GM12878 (cell line): ENCODE data around the gene CHMP1A. TPM values are rescaled to one million over a fixed set of nuclear protein-coding genes. Genes with fewer than 3 reads are reported as not detected.

Experiments used
- ATAC-seq: fragments of 200-7000 bp; cut with Tn5 transposase; 3 replicates; pipeline ENCODE4 v1.9.1; 2020; ENCODE audit warnings: mild to moderate bottlenecking, moderate library complexity
- BruUV-seq: library from RNA; stranded (reverse); fragments of 400-500 nt; replicated peaks from 2 replicates; lab custom pipeline; 2021; lab: Mats Ljungman, UMichigan
- CTCF ChIA-PET: fragments of 300-600 bp; sonication (Branson Sonifier 250); formaldehyde crosslinking; extraction: SDS; loops from one replicate; lab custom pipeline; 2021; ENCODE audit warnings: inconsistent platforms; lab: Yijun Ruan, JAX
- POLR2A ChIA-PET: fragments of 350-600 bp; formaldehyde crosslinking; extraction: SDS; loops from one replicate; lab custom pipeline; 2021; ENCODE audit warnings: inconsistent platforms; lab: Charles Lee
- RAD21 ChIA-PET: fragments of 300-600 bp; sonication (Branson Sonifier 250); formaldehyde crosslinking; loops from one replicate; lab custom pipeline; 2023; ENCODE audit warnings: antibody characterized with exemption; ENCODE audit not compliant: unreplicated experiment; lab: Charles Lee
- SMC1A ChIA-PET: fragments of 300-600 bp; sonication (Branson Sonifier 250); formaldehyde crosslinking; loops from one replicate; lab custom pipeline; 2023; ENCODE audit not compliant: unreplicated experiment, uncharacterized antibody; lab: Charles Lee
- DNase-seq: peaks from one replicate; pipeline ENCODE4 v3.0.0-alpha.2; 2011; ENCODE audit warnings: low read depth, low spot score
- FAIRE-seq: peaks from 3 replicates; lab custom pipeline; 2011; peaks lifted over from hg19 to GRCh38; lab: Jason Lieb, UNC
- H2AFZ ChIP-seq: 2 replicates; pipeline ENCODE4 v1.6.0; 2011; ENCODE audit warnings: low read depth, low read length, control low read depth; ENCODE audit not compliant: control insufficient read depth
- H3K27ac ChIP-seq: 2 replicates; pipeline ENCODE4 v1.5.1; 2011; ENCODE audit warnings: control low read depth; ENCODE audit not compliant: control insufficient read depth, insufficient read depth
- H3K27me3 ChIP-seq, 2 experiments: replicated peaks in 1 of 2; 2 replicates each; pipeline versions ENCODE4 v1.6.0 to v1.6.1; 2011; ENCODE audit warnings: low read length in 1 of 2; ENCODE audit not compliant: control insufficient read depth in 2 of 2, insufficient read depth in 2 of 2
- H3K36me3 ChIP-seq, 2 experiments: 2 replicates each; pipeline ENCODE4 v1.5.1; 2011; ENCODE audit warnings: low read length in 1 of 2; ENCODE audit not compliant: control insufficient read depth in 2 of 2, insufficient read depth in 2 of 2
- H3K4me1 ChIP-seq: 2 replicates; pipeline ENCODE4 v1.6.1; 2011; ENCODE audit warnings: mild to moderate bottlenecking, low read length, moderate library complexity, mixed read lengths; ENCODE audit not compliant: control insufficient read depth, insufficient read depth
- H3K4me2 ChIP-seq: 2 replicates; pipeline ENCODE4 v1.6.0; 2011; ENCODE audit warnings: control low read depth; ENCODE audit not compliant: control insufficient read depth, insufficient read depth
- H3K4me3 ChIP-seq: fragments of 200-600 bp; sonication (generic); 2 replicates; pipeline ENCODE4 v1.5.1; 2016
- H3K79me2 ChIP-seq: 2 replicates; pipeline ENCODE4 v1.6.0; 2011; ENCODE audit warnings: low read length; ENCODE audit not compliant: control insufficient read depth, insufficient read depth
- H3K9ac ChIP-seq: 2 replicates; pipeline ENCODE4 v1.8.0; 2011; ENCODE audit warnings: low read length, control low read depth, mixed read lengths; ENCODE audit not compliant: control insufficient read depth, insufficient read depth
- H3K9me3 ChIP-seq: replicated peaks from 3 replicates; pipeline ENCODE4 v1.5.1; 2011; ENCODE audit warnings: mild to moderate bottlenecking, low read length; ENCODE audit not compliant: control insufficient read depth, insufficient read depth
- H4K20me1 ChIP-seq: 2 replicates; pipeline ENCODE4 v1.6.0; 2011; ENCODE audit not compliant: control insufficient read depth, insufficient read depth
- DPF2 ChIP-seq: fragments of 450-650 bp; IDR thresholded peaks from 2 replicates; pipeline ENCODE4 v1.6.1; 2017; ENCODE audit warnings: mild to moderate bottlenecking
- EGR1 ChIP-seq, 2 experiments: IDR thresholded peaks; 1 replicate in 1 of 2; 2 replicates in 1 of 2; pipeline ENCODE4 v1.6.1; 2011 to 2012; ENCODE audit warnings: low read depth in 2 of 2, low read length in 2 of 2, borderline replicate concordance in 1 of 2, mild to moderate bottlenecking in 1 of 2, moderate library complexity in 1 of 2
- IKZF1 ChIP-seq: fragments of 450-650 bp; conservative IDR thresholded peaks from 2 replicates; pipeline ENCODE4 v1.6.1; 2017; ENCODE audit warnings: antibody characterized with exemption, mild to moderate bottlenecking
- KDM1A ChIP-seq: fragments of 200-600 bp; sonication (generic); IDR thresholded peaks from 2 replicates; pipeline ENCODE4 v1.6.1; 2016; ENCODE audit warnings: borderline replicate concordance
- MYB ChIP-seq: fragments of 150-350 bp; IDR thresholded peaks from 2 replicates; pipeline ENCODE4 v1.6.1; 2014; ENCODE audit warnings: mild to moderate bottlenecking, low read depth, low read length, borderline replicate concordance
- PKNOX1 ChIP-seq: fragments of 450-650 bp; IDR thresholded peaks from 2 replicates; pipeline ENCODE4 v1.6.1; 2016; ENCODE audit warnings: mild to moderate bottlenecking
- RUNX3 ChIP-seq: IDR thresholded peaks from 2 replicates; pipeline ENCODE4 v1.6.1; 2012; ENCODE audit warnings: low read length, inconsistent platforms
- SIX5 ChIP-seq: IDR thresholded peaks from 2 replicates; pipeline ENCODE4 v1.6.1; 2011; ENCODE audit warnings: mild to moderate bottlenecking, low read depth, low read length, moderate library complexity; ENCODE audit not compliant: severe bottlenecking
- SREBF1 ChIP-seq: IDR thresholded peaks from 2 replicates; pipeline ENCODE4 v1.6.1; 2012; ENCODE audit warnings: mild to moderate bottlenecking, low read length
- YBX1 ChIP-seq: fragments of 450-650 bp; IDR thresholded peaks from 2 replicates; pipeline ENCODE4 v1.6.1; 2016; ENCODE audit warnings: antibody characterized with exemption
- WGBS: methylation state at CpG from one replicate; pipeline ENCODE4 v1.1.6; 2016; ENCODE audit warnings: low lambda C conversion rate; ENCODE audit not compliant: insufficient replicate concordance, insufficient coverage; ENCODE audit errors: missing lambda C conversion rate; 5-methylcytosine and 5-hydroxymethylcytosine counted together
- in situ Hi-C: fragments of 300-500 bp; cut with MboI; formaldehyde crosslinking; loops from 9 replicates; pipeline ENCODE4 v1.14.3; 2018; ENCODE audit warnings: mixed read lengths
- intact Hi-C: fragments of 100-400 bp; cut with micrococcal nuclease; formaldehyde crosslinking; loops from one replicate; pipeline ENCODE4 v1.14.2; 2022; ENCODE audit not compliant: unreplicated experiment
- polyA plus RNA-seq, 11 experiments: library from polyadenylated mRNA; depleted of rRNA in 4 of 11; unstranded in 6 of 11; stranded (reverse) in 5 of 11; fragments of >200 nt; fragmentation: Nextera tagmentation in 4 of 11; fragmentation: Illumina TruSeq in 1 of 11; extraction: Ambion mirVana in 4 of 11; extraction: Trizol in 1 of 11; gene quantifications; 1 replicate in 1 of 11; 2 replicates in 10 of 11; pipeline versions ENCODE4 v1.2.1 to v1.2.3, GENCODE V29; 2011 to 2016; ENCODE audit warnings: inconsistent platforms in 2 of 11, missing spikeins in 2 of 11, low read depth in 1 of 11
- total RNA-seq, 4 experiments: library from RNA; depleted of rRNA in 3 of 4; stranded (reverse); fragments of >200 nt in 3 of 4; fragmentation: Illumina TruSeq in 1 of 4; extraction: Trizol in 1 of 4; gene quantifications; 2 replicates each; pipeline versions ENCODE4 v1.2.1 to v1.2.3, GENCODE V29; 2013 to 2021
- TF ChIP-seq, protein P1 (sequence below): fragments of 450-650 bp; conservative IDR thresholded peaks from 2 replicates; pipeline ENCODE4 v1.6.1; 2017; ENCODE audit warnings: mild to moderate bottlenecking, moderate library complexity
- TF ChIP-seq, protein P2 (sequence below): IDR thresholded peaks from 2 replicates; pipeline ENCODE4 v1.6.1; 2011; ENCODE audit warnings: borderline replicate concordance, low read depth, mild to moderate bottlenecking, moderate library complexity, low read length; ENCODE audit not compliant: insufficient read depth, poor library complexity, severe bottlenecking

Gene CHMP1A
- total and polyA plus RNA-seq, 10 of the 15 experiments (the other 5 are each of a cell fraction or from before 2014, with no cell fraction given), result 1.0 to 86.7 (median 54.7) TPM

DNA sequence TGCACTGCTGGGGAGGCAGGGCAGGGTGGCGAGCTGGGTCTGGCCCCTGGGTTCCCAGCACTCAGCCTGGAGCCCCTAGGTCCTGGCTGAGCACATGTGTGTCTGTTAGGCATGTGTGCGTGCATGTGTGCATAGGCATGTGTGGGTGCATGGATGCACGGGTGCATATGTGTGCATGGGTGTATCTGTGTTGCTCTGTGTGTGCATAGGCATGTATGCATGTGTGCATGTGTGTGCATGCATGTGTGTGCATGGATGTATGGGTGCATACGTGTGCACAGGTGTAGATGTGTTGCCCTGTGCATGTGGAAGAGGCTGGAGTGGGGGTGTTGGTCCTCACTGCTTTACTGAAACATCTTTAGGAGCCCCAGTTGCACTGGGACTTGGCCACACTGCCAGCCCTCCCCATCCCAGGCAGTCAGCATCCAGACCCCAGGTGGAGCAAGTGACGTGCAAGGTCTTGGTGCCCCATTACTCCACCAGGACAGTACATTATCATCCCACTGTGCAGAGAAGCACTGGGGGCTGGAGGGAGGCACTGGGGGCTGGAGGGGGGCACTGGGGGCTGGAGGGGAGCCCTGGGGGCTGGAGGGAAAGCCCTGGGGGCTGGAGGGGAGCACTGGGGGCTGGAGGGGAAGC lies 54.4 kb downstream of the CHMP1A start (continued):
- TF ChIP-seq SIX5 (no peak), KDM1A (no peak), YBX1 (no peak), SREBF1 (no peak)
- TF ChIP-seq, protein P1, sequence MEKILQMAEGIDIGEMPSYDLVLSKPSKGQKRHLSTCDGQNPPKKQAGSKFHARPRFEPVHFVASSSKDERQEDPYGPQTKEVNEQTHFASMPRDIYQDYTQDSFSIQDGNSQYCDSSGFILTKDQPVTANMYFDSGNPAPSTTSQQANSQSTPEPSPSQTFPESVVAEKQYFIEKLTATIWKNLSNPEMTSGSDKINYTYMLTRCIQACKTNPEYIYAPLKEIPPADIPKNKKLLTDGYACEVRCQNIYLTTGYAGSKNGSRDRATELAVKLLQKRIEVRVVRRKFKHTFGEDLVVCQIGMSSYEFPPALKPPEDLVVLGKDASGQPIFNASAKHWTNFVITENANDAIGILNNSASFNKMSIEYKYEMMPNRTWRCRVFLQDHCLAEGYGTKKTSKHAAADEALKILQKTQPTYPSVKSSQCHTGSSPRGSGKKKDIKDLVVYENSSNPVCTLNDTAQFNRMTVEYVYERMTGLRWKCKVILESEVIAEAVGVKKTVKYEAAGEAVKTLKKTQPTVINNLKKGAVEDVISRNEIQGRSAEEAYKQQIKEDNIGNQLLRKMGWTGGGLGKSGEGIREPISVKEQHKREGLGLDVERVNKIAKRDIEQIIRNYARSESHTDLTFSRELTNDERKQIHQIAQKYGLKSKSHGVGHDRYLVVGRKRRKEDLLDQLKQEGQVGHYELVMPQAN, result no peak
- TF ChIP-seq, protein P2, sequence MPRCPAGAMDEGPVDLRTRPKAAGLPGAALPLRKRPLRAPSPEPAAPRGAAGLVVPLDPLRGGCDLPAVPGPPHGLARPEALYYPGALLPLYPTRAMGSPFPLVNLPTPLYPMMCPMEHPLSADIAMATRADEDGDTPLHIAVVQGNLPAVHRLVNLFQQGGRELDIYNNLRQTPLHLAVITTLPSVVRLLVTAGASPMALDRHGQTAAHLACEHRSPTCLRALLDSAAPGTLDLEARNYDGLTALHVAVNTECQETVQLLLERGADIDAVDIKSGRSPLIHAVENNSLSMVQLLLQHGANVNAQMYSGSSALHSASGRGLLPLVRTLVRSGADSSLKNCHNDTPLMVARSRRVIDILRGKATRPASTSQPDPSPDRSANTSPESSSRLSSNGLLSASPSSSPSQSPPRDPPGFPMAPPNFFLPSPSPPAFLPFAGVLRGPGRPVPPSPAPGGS, result no peak

GRCh38 chr16:89602273-89602951 lies 55.1 kb downstream of the CHMP1A start:
- no peaks in the 10 kb centered on the region for H3K9me3 ChIP-seq
- no peak overlapping the region for H3K4me2 ChIP-seq
- intact Hi-C loops (no loop called here), in situ Hi-C loops (no loop called here)
- H3K27ac ChIP-seq, result no peak overlapping the region
- no peak for DNase-seq
- TF ChIP-seq IKZF1, result 0 out of 2 replicates have a peak, but pooled peaks have one; percentile 50
- TF ChIP-seq PKNOX1, result 0 out of 2 replicates have a peak, but pooled peaks have one; percentile 14
- peak in 1 of 2 experiments; percentile 54; a peak in 1 of 3 replicates for TF ChIP-seq EGR1 (IDR thresholded peaks at IDR 0.05; ENCODE audit: borderline replicate concordance in 1 of 2, low read depth in 2 of 2, low read length in 2 of 2)
- no peak for TF ChIP-seq MYB
- 0 out of 2 replicates have a peak, but pooled peaks have one; percentile 44 for TF ChIP-seq DPF2
- TF ChIP-seq RUNX3, result no peak
- TF ChIP-seq, all 136 proteins: peak for 4
- WGBS, result under 1% methylated on average over 22 of the region's 22 CpGs
- Histone ChIP-seq H3K27me3 (no peaks in the 10 kb centered on the region), H2AFZ (no peak overlapping the region), H4K20me1 (no peaks in the 10 kb centered on the region), H3K4me1 (no peaks in the 10 kb centered on the region), H3K36me3 (no peaks in the 10 kb centered on the region), H3K9ac (no peak overlapping the region), H3K4me3 (no peak overlapping the region), H3K79me2 (no peaks in the 10 kb centered on the region)
- RAD21 ChIA-PET, result interaction anchor here (0.5 to 1.0 kb wide), 3 partner anchors 28 to 363 kb away, joined by 3 to 6 read pairs (median 4); no protein-coding TSS in a partner anchor
- CTCF ChIA-PET, result interaction anchor here (1.1 to 1.3 kb wide), 3 partner anchors 12 to 39 kb away, joined by 3 to 4 read pairs (median 3); no protein-coding TSS in a partner anchor
- POLR2A ChIA-PET, result interaction anchor here (0.5 kb wide), 1 partner anchor 51 kb away, joined by 5 read pairs; no protein-coding TSS in a partner anchor
- ATAC-seq (peak; percentile 68), FAIRE-seq (no peak)
- SMC1A ChIA-PET, result interaction anchor here (0.7 kb wide), 1 partner anchor 259 kb away, joined by 3 read pairs; no protein-coding TSS in a partner anchor
- no TSS peak for BruUV-seq
